HG02973 (cell line): Measurements from ENCODE around the gene MAGI2.

Source experiments
- ATAC-seq: cut with Tn5 transposase; IDR thresholded peaks from one replicate; pipeline ENCODE4 v1.9.1; 2021; ENCODE audit warnings: moderate library complexity; ENCODE audit not compliant: unreplicated experiment

The MAGI2 gene

GRCh38 chr7:79272938-79273337 is 180.5 kb downstream of the MAGI2 start:
- ATAC-seq, result no peak

GRCh38 chr7:79272066-79272669 is 181.3 kb downstream of the MAGI2 start:
- peak; percentile 63 for ATAC-seq

- ATAC-seq, result no peak
Measured at GRCh38 chr7:79268730-79269129, 184.7 kb downstream of the MAGI2 start.

- no peak for ATAC-seq
Measured at GRCh38 chr7:79258826-79259225, 194.6 kb downstream of the MAGI2 start.

GRCh38 chr7:79257959-79258358 is 195.5 kb downstream of the MAGI2 start:
- no peak for ATAC-seq

GRCh38 chr7:79245623-79246249 is 207.7 kb downstream of the MAGI2 start:
- ATAC-seq, result no peak

GRCh38 chr7:79244482-79244881 is 209.0 kb downstream of the MAGI2 start:
- no peak for ATAC-seq

GRCh38 chr7:79241288-79242060 is 212.0 kb downstream of the MAGI2 start:
- ATAC-seq, result no peak

- no peak for ATAC-seq
Measured at GRCh38 chr7:79240413-79240812, 213.1 kb downstream of the MAGI2 start.

GRCh38 chr7:79236352-79237028 is 217.0 kb downstream of the MAGI2 start:
- no peak for ATAC-seq

- ATAC-seq, result no peak
Measured at GRCh38 chr7:79227044-79227443, 226.4 kb downstream of the MAGI2 start.

GRCh38 chr7:79221211-79221610 is 232.3 kb downstream of the MAGI2 start:
- ATAC-seq, result no peak

GRCh38 chr7:79217976-79218626 is 235.4 kb downstream of the MAGI2 start:
- no peak for ATAC-seq

- ATAC-seq, result no peak
Measured at GRCh38 chr7:79217468-79217867, 236.0 kb downstream of the MAGI2 start.

GRCh38 chr7:79216236-79216635 is 237.2 kb downstream of the MAGI2 start:
- no peak for ATAC-seq

- ATAC-seq, result no peak
Measured at GRCh38 chr7:79212334-79212733, 241.1 kb downstream of the MAGI2 start.

GRCh38 chr7:79211724-79212123 is 241.7 kb downstream of the MAGI2 start:
- ATAC-seq, result no peak

GRCh38 chr7:79199961-79200360 is 253.5 kb downstream of the MAGI2 start:
- no peak for ATAC-seq

GRCh38 chr7:79199266-79199665 is 254.2 kb downstream of the MAGI2 start:
- no peak for ATAC-seq

GRCh38 chr7:79185605-79186004 is 267.9 kb downstream of the MAGI2 start:
- no peak for ATAC-seq

GRCh38 chr7:79182283-79182682 is 271.2 kb downstream of the MAGI2 start:
- ATAC-seq, result no peak
